Rectal smooth muscle tissue (tissue), 1 donor: ENCODE data around the gene PPIF.
A peak's percentile ranks its signal among the peaks of the same experiment; 100 is the strongest.

Source experiments
- H3K27ac ChIP-seq: one replicate; pipeline ENCODE4 v1.7.0; 2013; ENCODE audit warnings: low read depth, low read length, inconsistent platforms
- H3K27me3 ChIP-seq: one replicate; pipeline ENCODE4 v1.7.0; 2013; ENCODE audit warnings: low read length; ENCODE audit not compliant: control insufficient read depth, insufficient read depth
- H3K36me3 ChIP-seq: one replicate; pipeline ENCODE4 v1.7.0; 2013; ENCODE audit warnings: low read length; ENCODE audit not compliant: control insufficient read depth, insufficient read depth
- H3K4me1 ChIP-seq: one replicate; pipeline ENCODE4 v1.7.0; 2013; ENCODE audit warnings: low read length; ENCODE audit not compliant: control insufficient read depth, insufficient read depth
- H3K4me3 ChIP-seq: one replicate; pipeline ENCODE4 v1.7.0; 2013; ENCODE audit warnings: low read length
- H3K9ac ChIP-seq: one replicate; pipeline ENCODE4 v1.7.0; 2013; ENCODE audit warnings: low read length

Gene PPIF

GRCh38 chr10:79318369-79318768 lies 28.9 kb upstream of the PPIF start:
- H3K36me3 ChIP-seq, result peaks cover 5% of the 10 kb centered on the region
- H3K27ac ChIP-seq, result no peak overlapping the region
- no peak overlapping the region for H3K4me3 ChIP-seq
- H3K4me1 ChIP-seq, result peaks cover 4% of the 10 kb centered on the region
- H3K27me3 ChIP-seq, result no peaks in the 10 kb centered on the region
- H3K9ac ChIP-seq, result no peak overlapping the region

GRCh38 chr10:79319115-79319771 lies 28.0 kb upstream of the PPIF start:
- H3K27me3 ChIP-seq, result no peaks in the 10 kb centered on the region
- H3K4me3 ChIP-seq, result no peak overlapping the region
- H3K4me1 ChIP-seq, result peaks cover 4% of the 10 kb centered on the region
- H3K27ac ChIP-seq, result no peak overlapping the region
- H3K9ac ChIP-seq, result no peak overlapping the region
- H3K36me3 ChIP-seq, result no peaks in the 10 kb centered on the region

DNA sequence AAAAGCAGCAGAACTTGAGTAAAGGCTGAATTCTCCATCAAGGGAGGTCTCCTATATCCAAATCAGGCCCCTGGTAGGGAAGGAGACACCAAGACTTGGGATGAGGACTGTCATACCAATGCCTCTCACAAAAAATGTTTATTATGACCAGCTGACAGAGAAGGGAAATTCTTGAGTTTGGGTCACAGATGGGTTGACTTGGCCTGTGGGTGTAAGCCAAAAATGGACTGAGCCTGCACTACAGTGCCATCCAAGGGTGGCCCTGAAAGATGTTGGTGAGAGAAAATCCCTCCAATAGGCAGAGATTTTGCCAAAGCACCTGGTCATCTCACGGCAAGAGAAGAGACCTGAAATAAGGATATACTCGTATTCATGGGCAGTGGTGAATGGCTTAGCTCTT lies 27.0 kb upstream of the PPIF start:
- Histone ChIP-seq H3K27ac (no peak overlapping the region), H3K27me3 (no peaks in the 10 kb centered on the region), H3K36me3 (no peaks in the 10 kb centered on the region), H3K9ac (no peak overlapping the region), H3K4me3 (no peak overlapping the region), H3K4me1 (peaks cover 4% of the 10 kb centered on the region)

DNA sequence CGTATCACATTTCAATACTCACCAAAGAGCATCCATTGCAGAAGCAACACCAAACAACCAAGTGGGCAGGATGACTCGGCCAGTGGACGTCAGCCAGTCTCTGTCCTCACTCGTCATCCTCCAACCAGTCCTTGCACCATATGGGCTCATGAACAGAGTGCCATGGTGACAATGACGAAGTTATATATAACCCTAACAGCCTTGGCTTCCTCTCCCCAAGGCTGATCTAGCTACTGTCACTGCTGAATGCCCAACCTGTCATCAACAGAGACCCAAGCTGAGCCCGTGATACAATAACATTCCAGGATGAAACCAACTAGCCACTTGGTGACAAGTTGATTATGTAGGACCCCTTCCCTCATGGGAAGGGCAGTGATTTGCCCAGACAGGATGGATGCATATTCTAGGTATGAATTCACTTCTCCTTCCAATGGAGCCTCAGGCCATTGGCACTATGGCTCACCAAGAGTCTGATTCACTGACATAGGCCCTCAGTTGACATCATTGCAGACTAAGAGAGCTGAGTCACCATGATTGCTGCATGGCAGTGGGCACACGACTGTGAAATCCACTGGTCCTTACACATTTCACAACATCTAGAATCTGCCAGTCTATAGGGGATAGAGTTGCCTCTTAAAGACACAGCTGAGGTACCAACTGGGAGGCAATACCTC lies 26.3 kb upstream of the PPIF start:
- Histone ChIP-seq H3K4me3 (no peak overlapping the region), H3K27ac (no peak overlapping the region), H3K4me1 (peaks cover 4% of the 10 kb centered on the region), H3K27me3 (no peaks in the 10 kb centered on the region), H3K36me3 (no peaks in the 10 kb centered on the region), H3K9ac (no peak overlapping the region)

DNA sequence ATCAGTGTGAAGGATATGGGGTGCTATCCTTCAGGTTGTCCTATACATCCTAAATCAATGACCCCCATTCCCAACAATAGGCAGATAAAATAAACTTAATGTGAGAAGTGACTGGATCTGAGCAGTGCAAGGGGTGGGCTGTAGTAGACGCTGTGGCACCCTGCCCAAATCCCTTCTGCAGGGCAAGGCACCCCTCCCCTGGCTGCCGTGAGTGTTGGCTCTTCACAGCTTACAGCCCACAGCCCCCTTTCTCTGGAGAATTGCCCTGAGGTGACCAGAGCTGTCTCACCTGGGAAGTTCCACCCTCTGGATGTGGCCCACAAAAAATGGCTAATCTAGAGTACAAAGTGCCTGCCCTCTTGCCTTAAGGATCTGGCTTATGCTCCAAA lies 25.8 kb upstream of the PPIF start:
- no peaks in the 10 kb centered on the region for H3K36me3 ChIP-seq
- no peak overlapping the region for H3K27ac ChIP-seq
- no peak overlapping the region for H3K9ac ChIP-seq
- H3K4me3 ChIP-seq, result no peak overlapping the region
- H3K27me3 ChIP-seq, result no peaks in the 10 kb centered on the region
- peaks cover 4% of the 10 kb centered on the region for H3K4me1 ChIP-seq

- Histone ChIP-seq H3K27ac (no peak overlapping the region), H3K36me3 (no peaks in the 10 kb centered on the region), H3K4me1 (peaks cover 4% of the 10 kb centered on the region), H3K27me3 (no peaks in the 10 kb centered on the region), H3K4me3 (no peak overlapping the region), H3K9ac (no peak overlapping the region)
These were observed 25.3 kb upstream of the PPIF start for GRCh38 chr10:79321951-79322350.

- Histone ChIP-seq H3K4me3 (no peak overlapping the region), H3K4me1 (peaks cover 4% of the 10 kb centered on the region), H3K27ac (peak overlapping the region; percentile 7), H3K9ac (no peak overlapping the region), H3K36me3 (no peaks in the 10 kb centered on the region), H3K27me3 (no peaks in the 10 kb centered on the region)
These were observed 24.4 kb upstream of the PPIF start for GRCh38 chr10:79322616-79323543.

DNA sequence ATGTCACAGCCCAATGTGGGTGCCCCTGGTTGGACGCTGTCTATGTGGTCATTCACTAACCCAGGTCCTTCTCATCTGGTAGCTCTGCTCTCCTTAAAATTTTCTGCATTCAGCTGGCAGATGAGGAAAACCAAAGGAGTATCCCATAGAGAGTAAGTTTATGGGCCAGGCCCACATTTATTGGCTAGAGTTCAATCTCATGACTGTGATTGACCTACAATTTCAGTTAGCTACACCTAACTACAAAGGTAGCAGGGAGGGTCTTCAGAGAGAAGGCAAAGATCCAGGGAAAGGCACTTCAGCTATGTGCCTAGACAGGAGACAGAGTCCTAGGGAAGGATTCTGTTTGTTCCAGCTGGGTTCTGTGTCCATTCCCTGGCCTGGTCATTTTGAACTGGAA lies 23.7 kb upstream of the PPIF start:
- Histone ChIP-seq H3K4me3 (no peak overlapping the region), H3K27me3 (no peaks in the 10 kb centered on the region), H3K9ac (no peak overlapping the region), H3K4me1 (peaks cover 4% of the 10 kb centered on the region), H3K27ac (peak overlapping the region; percentile 7), H3K36me3 (no peaks in the 10 kb centered on the region)

DNA sequence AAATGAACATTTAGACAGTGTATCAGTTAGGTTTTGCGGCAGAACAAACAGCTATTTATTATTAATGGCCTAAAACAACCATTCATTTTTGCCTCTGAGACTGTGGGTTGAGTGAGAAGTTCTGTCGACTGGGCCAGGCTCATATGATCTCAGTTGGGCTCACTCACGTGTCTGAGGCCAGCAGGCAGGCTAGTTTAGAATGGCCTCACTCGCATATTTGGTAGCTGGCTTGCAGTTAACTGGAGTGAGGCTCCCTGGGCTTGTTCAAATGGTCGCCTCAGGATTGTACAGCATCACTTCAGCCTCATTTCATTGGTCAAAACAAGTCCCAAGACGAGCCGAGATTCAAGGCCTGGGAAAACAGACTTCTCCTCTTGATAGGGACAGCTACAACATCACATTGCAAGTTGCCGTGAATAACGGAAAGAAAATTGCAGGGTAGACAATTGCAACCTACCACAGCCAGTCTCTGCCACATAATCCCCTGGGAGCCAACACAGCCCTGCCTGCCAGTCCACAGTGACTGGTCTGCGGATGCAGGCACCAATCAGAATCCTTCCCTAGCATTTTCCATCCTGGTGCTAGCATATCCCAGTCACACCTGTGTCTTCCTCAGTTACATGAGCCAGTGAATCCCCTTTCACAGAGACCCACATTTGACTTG lies 23.1 kb upstream of the PPIF start:
- Histone ChIP-seq H3K27ac (no peak overlapping the region), H3K9ac (no peak overlapping the region), H3K4me3 (no peak overlapping the region), H3K27me3 (no peaks in the 10 kb centered on the region), H3K4me1 (peaks cover 4% of the 10 kb centered on the region), H3K36me3 (no peaks in the 10 kb centered on the region)

DNA sequence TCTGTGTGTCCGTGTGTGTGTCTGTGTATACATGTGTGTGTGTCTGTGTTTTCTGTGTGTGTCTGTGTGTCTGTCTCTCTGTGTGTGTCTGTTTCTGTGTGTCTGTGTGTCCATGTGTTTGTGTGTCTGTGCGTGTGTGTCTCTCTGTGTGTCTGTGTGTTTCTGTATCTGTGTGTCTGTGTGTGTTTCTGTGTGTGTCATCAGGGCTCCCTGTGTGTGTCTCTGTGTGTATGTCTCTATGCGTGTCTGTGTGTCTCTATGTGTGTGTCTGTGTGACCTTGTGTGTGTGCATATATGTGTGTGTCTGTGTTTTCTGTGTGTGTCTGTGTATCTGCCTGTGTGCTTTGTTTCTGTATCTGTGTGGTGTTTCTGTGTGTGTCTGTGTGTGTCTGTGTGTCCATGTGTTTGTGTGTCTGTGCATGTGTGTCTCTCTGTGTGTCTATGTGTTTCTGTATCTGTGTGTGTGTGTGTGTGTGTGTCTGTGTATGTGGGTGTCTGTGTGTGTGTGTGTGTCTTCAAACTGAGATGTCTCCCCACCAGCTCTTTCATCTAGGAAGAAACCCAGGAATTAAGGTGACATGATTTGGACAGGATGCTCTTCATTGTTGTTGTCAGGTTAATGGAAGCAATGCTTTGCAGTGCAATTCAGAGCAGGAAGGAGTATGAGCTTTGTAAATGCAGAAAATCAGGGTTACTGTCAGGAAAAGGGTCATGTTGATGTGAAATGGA lies 20.7 kb upstream of the PPIF start:
- Histone ChIP-seq H3K4me3 (no peak overlapping the region), H3K9ac (no peak overlapping the region), H3K4me1 (peaks cover 4% of the 10 kb centered on the region), H3K27me3 (no peaks in the 10 kb centered on the region), H3K36me3 (no peaks in the 10 kb centered on the region), H3K27ac (no peak overlapping the region)

- Histone ChIP-seq H3K36me3 (no peaks in the 10 kb centered on the region), H3K4me1 (peaks cover 4% of the 10 kb centered on the region), H3K4me3 (no peak overlapping the region), H3K9ac (no peak overlapping the region), H3K27ac (no peak overlapping the region), H3K27me3 (no peaks in the 10 kb centered on the region)
These were observed 20.2 kb upstream of the PPIF start for GRCh38 chr10:79327090-79327457.
